ENCODE results near the gene ATP10A.

ATP10A gene

DNA sequence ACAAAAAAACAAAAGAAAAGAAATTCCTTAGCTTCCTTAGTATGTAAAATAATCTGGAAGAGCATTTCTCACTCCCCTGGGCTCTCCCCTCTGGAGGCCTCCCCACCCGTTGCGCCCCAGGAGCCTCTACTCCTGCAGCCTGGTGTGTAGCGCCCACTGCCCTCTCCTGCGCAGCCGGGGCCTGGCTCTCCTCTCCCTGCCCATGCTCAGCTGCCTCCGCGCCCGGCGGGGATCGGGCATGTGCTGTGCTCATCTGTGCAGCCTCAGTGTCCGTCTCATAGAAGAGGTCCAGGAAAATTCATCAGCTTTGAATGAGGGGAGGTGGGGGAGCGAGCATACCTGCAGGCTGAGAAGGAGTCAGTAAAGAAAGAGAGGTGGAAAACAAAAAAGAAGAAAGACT, 203.9 kb downstream of the ATP10A start:
- ChIA-PET POLR2A (no interaction called here), CTCF (no interaction called here)
- Histone ChIP-seq H3K9me3 (ENCODE audit: control extremely low read depth in 1 of 5, control insufficient read depth in 4 of 5, insufficient read depth in 2 of 5, low read depth in 1 of 5, low read length in 4 of 5) (peaks cover 0 to 4% (median 0%) of the 10 kb centered on the region in 5 experiments), H3K27ac (ENCODE audit: insufficient read depth in 1 of 2, low read depth in 1 of 2, low read length in 2 of 2, poor library complexity in 1 of 2, severe bottlenecking in 2 of 2) (no peak overlapping the region), H3K27me3 (replicated peaks in 2 of 5; ENCODE audit: control insufficient read depth in 4 of 5, insufficient read depth in 5 of 5, low read length in 4 of 5) (peaks cover 0 to 7% (median 2%) of the 10 kb centered on the region in 5 experiments), H3K4me3 (ENCODE audit: control insufficient read depth in 1 of 7, extremely low read depth in 1 of 7, insufficient read depth in 4 of 7, low read depth in 2 of 7, low read length in 6 of 7) (no peak overlapping the region), H3K4me1 (ENCODE audit: control extremely low read depth in 1 of 4, control insufficient read depth in 4 of 4, insufficient read depth in 4 of 4, low read length in 3 of 4) (no peaks in the 10 kb centered on the region), H3K36me3 (ENCODE audit: control insufficient read depth in 4 of 4, insufficient read depth in 4 of 4, low read length in 3 of 4) (no peaks in the 10 kb centered on the region)
- 96% methylated on average over 8 of the region's 12 CpGs for WGBS (ENCODE audit: insufficient coverage)
- DNase-seq = no peak

DNA sequence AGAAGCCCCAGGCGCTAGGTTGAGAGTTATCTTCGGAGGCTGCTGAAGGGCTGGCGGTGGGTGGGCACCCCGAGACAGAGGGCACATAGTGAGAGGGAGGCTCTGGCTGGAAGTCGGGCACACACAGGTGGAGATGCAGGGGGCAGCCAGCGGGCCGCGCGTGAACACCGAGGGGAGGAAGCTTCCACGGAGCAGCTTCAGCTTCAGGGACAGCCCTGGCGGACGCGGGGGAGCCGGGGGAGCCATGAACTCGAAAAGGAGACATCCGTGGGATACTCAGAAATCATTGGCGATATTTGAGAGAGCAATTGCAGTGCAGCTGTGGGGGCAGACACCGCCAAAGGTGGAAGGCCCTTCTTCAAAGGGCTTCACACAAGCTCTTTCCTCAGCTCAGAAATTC, 204.6 kb downstream of the ATP10A start:
- Histone ChIP-seq H3K9me3 (ENCODE audit: control extremely low read depth in 1 of 5, control insufficient read depth in 4 of 5, insufficient read depth in 2 of 5, low read depth in 1 of 5, low read length in 4 of 5) (peaks cover 0 to 4% (median 0%) of the 10 kb centered on the region in 5 experiments), H3K27ac (ENCODE audit: insufficient read depth in 1 of 2, low read depth in 1 of 2, low read length in 2 of 2, poor library complexity in 1 of 2, severe bottlenecking in 2 of 2) (no peak overlapping the region), H3K27me3 (replicated peaks in 2 of 5; ENCODE audit: control insufficient read depth in 4 of 5, insufficient read depth in 5 of 5, low read length in 4 of 5) (peaks cover 0 to 7% (median 2%) of the 10 kb centered on the region in 5 experiments), H3K4me3 (ENCODE audit: control insufficient read depth in 1 of 7, extremely low read depth in 1 of 7, insufficient read depth in 4 of 7, low read depth in 2 of 7, low read length in 6 of 7) (no peak overlapping the region), H3K4me1 (ENCODE audit: control extremely low read depth in 1 of 4, control insufficient read depth in 4 of 4, insufficient read depth in 4 of 4, low read length in 3 of 4) (no peaks in the 10 kb centered on the region), H3K36me3 (ENCODE audit: control insufficient read depth in 4 of 4, insufficient read depth in 4 of 4, low read length in 3 of 4) (no peaks in the 10 kb centered on the region)
- over 99% methylated on average over 19 of the region's 19 CpGs for WGBS (ENCODE audit: insufficient coverage)
- ChIA-PET POLR2A (no interaction called here), CTCF (no interaction called here)
- no peak for DNase-seq

DNA sequence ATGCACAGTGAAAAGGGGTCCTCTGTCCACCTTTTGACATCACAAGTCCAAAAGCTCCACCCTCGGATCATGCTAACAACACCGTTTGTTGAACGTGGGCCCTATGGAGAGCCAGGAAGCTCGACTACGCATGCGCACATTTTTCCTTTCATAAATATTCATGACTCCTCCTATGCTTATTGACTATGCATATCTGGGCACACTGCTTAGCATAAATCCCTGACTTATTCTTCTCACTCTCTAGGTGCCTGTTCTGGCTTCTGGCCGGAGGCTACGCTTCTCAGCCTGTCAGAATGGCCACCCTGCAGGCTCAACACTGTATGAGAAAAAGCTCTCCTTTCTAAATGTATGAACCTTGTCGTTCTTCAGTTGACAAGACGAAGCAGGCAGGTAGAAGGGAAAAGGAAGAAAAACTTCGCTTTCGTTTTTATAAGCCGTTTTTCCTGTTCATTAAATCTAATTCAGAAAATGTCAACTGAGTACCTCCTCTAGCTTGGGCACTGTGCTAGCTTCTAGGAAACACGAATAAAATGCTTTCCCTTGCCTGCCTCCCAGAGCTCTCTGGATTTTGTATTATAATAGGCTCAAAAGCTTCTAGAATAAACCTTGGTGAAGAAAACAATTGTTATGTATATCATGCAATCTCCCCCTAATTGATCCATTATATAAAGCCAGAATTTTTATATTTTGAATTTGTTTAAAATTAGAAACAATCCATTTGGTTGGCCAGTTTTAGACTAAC, 207.7 kb downstream of the ATP10A start:
- Histone ChIP-seq H3K27me3 (replicated peaks in 2 of 5; ENCODE audit: control insufficient read depth in 4 of 5, insufficient read depth in 5 of 5, low read length in 4 of 5) (peaks cover 0 to 7% (median 0%) of the 10 kb centered on the region in 5 experiments), H3K4me3 (ENCODE audit: control insufficient read depth in 1 of 7, extremely low read depth in 1 of 7, insufficient read depth in 4 of 7, low read depth in 2 of 7, low read length in 6 of 7) (no peak overlapping the region), H3K4me1 (ENCODE audit: control extremely low read depth in 1 of 4, control insufficient read depth in 4 of 4, insufficient read depth in 4 of 4, low read length in 3 of 4) (peaks cover 0 to 7% (median 0%) of the 10 kb centered on the region in 4 experiments), H3K36me3 (ENCODE audit: control insufficient read depth in 4 of 4, insufficient read depth in 4 of 4, low read length in 3 of 4) (no peaks in the 10 kb centered on the region), H3K9me3 (ENCODE audit: control extremely low read depth in 1 of 5, control insufficient read depth in 4 of 5, insufficient read depth in 2 of 5, low read depth in 1 of 5, low read length in 4 of 5) (peaks cover 0 to 4% (median 0%) of the 10 kb centered on the region in 5 experiments), H3K27ac (ENCODE audit: insufficient read depth in 1 of 2, low read depth in 1 of 2, low read length in 2 of 2, poor library complexity in 1 of 2, severe bottlenecking in 2 of 2) (no peak overlapping the region)
- DNase-seq = no peak
- POLR2A ChIA-PET = no interaction called here
- CTCF ChIA-PET = interaction anchor here (0.6 kb wide), 1 partner anchor 108 kb away, joined by 4 read pairs; no protein-coding TSS in a partner anchor
- 92% methylated on average over 11 of the region's 14 CpGs for WGBS (ENCODE audit: insufficient coverage)

DNA sequence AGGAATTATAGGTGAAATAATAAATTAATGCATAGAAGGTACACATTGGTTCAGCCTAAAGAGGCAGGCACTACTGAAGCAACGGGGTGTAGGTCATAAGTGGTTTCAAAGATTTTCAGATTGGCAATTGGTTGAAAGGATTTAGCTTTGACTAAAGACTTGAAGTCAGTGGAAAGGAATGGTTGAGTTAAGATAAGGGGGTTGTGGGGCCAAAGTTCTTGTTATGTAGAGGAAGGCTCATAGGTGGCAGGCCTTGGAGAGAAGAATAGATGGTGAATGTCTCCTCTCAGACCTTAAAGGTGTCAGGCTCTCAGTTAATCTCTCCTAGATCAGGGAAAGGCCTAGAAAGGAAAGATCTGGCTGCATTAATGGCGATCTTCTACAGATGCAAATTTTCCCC, 209.8 kb downstream of the ATP10A start:
- WGBS (ENCODE audit: insufficient coverage) = no CpG with 5 or more reads among the region's 2 CpGs

DNA sequence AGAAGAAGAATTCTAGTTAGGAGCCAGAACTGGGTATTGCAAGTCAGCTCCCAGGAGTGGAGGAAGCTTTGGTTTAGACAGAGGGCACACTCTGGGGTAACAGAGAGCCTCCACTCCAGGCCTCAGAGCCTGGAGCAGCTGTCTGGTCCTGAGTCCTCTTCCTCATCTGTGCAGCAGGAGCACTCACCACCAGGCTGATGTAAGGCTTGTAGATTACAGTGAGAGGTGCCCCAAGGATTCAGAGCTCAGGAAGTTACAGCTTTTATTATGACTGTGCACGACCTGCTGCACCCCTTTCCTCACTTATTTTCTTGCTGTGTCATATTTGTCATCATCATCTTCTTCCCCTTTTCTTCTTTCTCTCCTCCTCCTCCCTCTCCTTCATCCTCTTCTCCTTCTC, 210.4 kb downstream of the ATP10A start:
- no peak for DNase-seq
- ChIA-PET CTCF (no interaction called here), POLR2A (interaction anchor here (0.6 kb wide), 1 partner anchor 107 kb away, joined by 3 read pairs; no protein-coding TSS in a partner anchor)
- Histone ChIP-seq H3K4me1 (ENCODE audit: control extremely low read depth in 1 of 4, control insufficient read depth in 4 of 4, insufficient read depth in 4 of 4, low read length in 3 of 4) (peaks cover 0 to 7% (median 0%) of the 10 kb centered on the region in 4 experiments), H3K4me3 (ENCODE audit: control insufficient read depth in 1 of 7, extremely low read depth in 1 of 7, insufficient read depth in 4 of 7, low read depth in 2 of 7, low read length in 6 of 7) (no peak overlapping the region), H3K27ac (ENCODE audit: insufficient read depth in 1 of 2, low read depth in 1 of 2, low read length in 2 of 2, poor library complexity in 1 of 2, severe bottlenecking in 2 of 2) (no peak overlapping the region), H3K27me3 (replicated peaks in 2 of 5; ENCODE audit: control insufficient read depth in 4 of 5, insufficient read depth in 5 of 5, low read length in 4 of 5) (peaks cover 0 to 4% (median 2%) of the 10 kb centered on the region in 5 experiments), H3K9me3 (ENCODE audit: control extremely low read depth in 1 of 5, control insufficient read depth in 4 of 5, insufficient read depth in 2 of 5, low read depth in 1 of 5, low read length in 4 of 5) (peaks cover 0 to 2% (median 0%) of the 10 kb centered on the region in 5 experiments), H3K36me3 (ENCODE audit: control insufficient read depth in 4 of 4, insufficient read depth in 4 of 4, low read length in 3 of 4) (no peaks in the 10 kb centered on the region)
- 0% methylated on average over 1 of the region's 1 CpG for WGBS (ENCODE audit: insufficient coverage)

More for the DNA sequence above, 209.8 kb downstream of the ATP10A start:
- DNase-seq = no peak
- ChIA-PET POLR2A (no interaction called here), CTCF (no interaction called here)
- Histone ChIP-seq H3K4me1 (ENCODE audit: control extremely low read depth in 1 of 4, control insufficient read depth in 4 of 4, insufficient read depth in 4 of 4, low read length in 3 of 4) (peaks cover 0 to 7% (median 0%) of the 10 kb centered on the region in 4 experiments), H3K27me3 (replicated peaks in 2 of 5; ENCODE audit: control insufficient read depth in 4 of 5, insufficient read depth in 5 of 5, low read length in 4 of 5) (peaks cover 0 to 4% (median 2%) of the 10 kb centered on the region in 5 experiments), H3K36me3 (ENCODE audit: control insufficient read depth in 4 of 4, insufficient read depth in 4 of 4, low read length in 3 of 4) (no peaks in the 10 kb centered on the region), H3K27ac (ENCODE audit: insufficient read depth in 1 of 2, low read depth in 1 of 2, low read length in 2 of 2, poor library complexity in 1 of 2, severe bottlenecking in 2 of 2) (no peak overlapping the region), H3K4me3 (ENCODE audit: control insufficient read depth in 1 of 7, extremely low read depth in 1 of 7, insufficient read depth in 4 of 7, low read depth in 2 of 7, low read length in 6 of 7) (no peak overlapping the region), H3K9me3 (ENCODE audit: control extremely low read depth in 1 of 5, control insufficient read depth in 4 of 5, insufficient read depth in 2 of 5, low read depth in 1 of 5, low read length in 4 of 5) (peaks cover 0 to 4% (median 0%) of the 10 kb centered on the region in 5 experiments)

DNA sequence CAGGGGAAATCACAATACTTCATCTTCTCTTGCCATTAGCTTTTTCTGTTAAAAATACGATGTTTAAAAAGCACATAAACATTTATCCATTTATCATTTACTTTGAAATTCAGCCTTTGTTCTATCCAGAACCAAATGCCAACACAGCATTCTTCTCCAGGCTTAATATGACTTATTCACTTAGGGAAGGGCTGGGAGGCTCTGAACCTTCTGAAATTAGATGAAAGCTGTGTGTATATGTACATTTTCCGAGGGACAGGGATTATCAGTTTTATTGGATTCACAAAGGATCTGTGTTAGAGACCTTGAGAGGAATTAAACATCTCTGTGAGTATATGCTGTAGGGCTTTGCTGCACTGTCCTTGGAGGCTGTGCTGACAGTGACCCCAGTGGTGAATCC, 213.7 kb downstream of the ATP10A start:
- POLR2A ChIA-PET = no interaction called here
- Histone ChIP-seq H3K27ac (ENCODE audit: insufficient read depth in 1 of 2, low read depth in 1 of 2, low read length in 2 of 2, poor library complexity in 1 of 2, severe bottlenecking in 2 of 2) (no peak overlapping the region), H3K4me1 (ENCODE audit: control extremely low read depth in 1 of 4, control insufficient read depth in 4 of 4, insufficient read depth in 4 of 4, low read length in 3 of 4) (peaks cover 0 to 7% (median 0%) of the 10 kb centered on the region in 4 experiments), H3K36me3 (ENCODE audit: control insufficient read depth in 4 of 4, insufficient read depth in 4 of 4, low read length in 3 of 4) (no peaks in the 10 kb centered on the region), H3K9me3 (ENCODE audit: control extremely low read depth in 1 of 5, control insufficient read depth in 4 of 5, insufficient read depth in 2 of 5, low read depth in 1 of 5, low read length in 4 of 5) (peaks cover 0 to 2% (median 0%) of the 10 kb centered on the region in 5 experiments), H3K4me3 (ENCODE audit: control insufficient read depth in 1 of 7, extremely low read depth in 1 of 7, insufficient read depth in 4 of 7, low read depth in 2 of 7, low read length in 6 of 7) (no peak overlapping the region), H3K27me3 (replicated peaks in 2 of 5; ENCODE audit: control insufficient read depth in 4 of 5, insufficient read depth in 5 of 5, low read length in 4 of 5) (peaks cover 0 to 8% (median 3%) of the 10 kb centered on the region in 5 experiments)
- no peak for DNase-seq
- WGBS (ENCODE audit: insufficient coverage) = 93% methylated on average over 2 of the region's 2 CpGs
- CTCF ChIA-PET = no interaction called here

DNA sequence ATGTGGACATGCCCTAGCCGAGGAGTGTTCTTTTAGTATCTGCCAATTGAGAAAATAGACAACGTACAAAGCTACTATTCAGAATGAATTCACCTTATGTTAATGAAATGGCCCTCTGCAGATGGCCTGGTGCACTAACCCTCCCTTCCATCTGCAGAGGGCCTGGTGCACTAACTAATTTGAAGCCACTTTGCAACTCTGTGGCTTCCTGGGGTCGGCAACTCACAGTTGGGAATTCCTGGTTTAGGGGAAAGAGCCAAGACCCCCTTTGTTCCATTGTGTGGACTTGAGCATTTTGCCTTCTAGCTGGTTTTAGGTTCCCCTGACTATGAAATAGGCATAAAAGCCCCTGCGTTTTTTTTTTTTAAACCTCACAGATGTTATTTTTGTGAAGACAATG, 220.0 kb downstream of the ATP10A start:
- Histone ChIP-seq H3K36me3 (ENCODE audit: control insufficient read depth in 4 of 4, insufficient read depth in 4 of 4, low read length in 3 of 4) (no peaks in the 10 kb centered on the region), H3K27ac (ENCODE audit: insufficient read depth in 1 of 2, low read depth in 1 of 2, low read length in 2 of 2, poor library complexity in 1 of 2, severe bottlenecking in 2 of 2) (no peak overlapping the region), H3K9me3 (ENCODE audit: control extremely low read depth in 1 of 5, control insufficient read depth in 4 of 5, insufficient read depth in 2 of 5, low read depth in 1 of 5, low read length in 4 of 5) (no peaks in the 10 kb centered on the region), H3K27me3 (replicated peaks in 2 of 5; ENCODE audit: control insufficient read depth in 4 of 5, insufficient read depth in 5 of 5, low read length in 4 of 5) (peaks cover 0 to 24% (median 8%) of the 10 kb centered on the region in 5 experiments), H3K4me1 (ENCODE audit: control extremely low read depth in 1 of 4, control insufficient read depth in 4 of 4, insufficient read depth in 4 of 4, low read length in 3 of 4) (peaks cover 0 to 4% (median 0%) of the 10 kb centered on the region in 4 experiments), H3K4me3 (ENCODE audit: control insufficient read depth in 1 of 7, extremely low read depth in 1 of 7, insufficient read depth in 4 of 7, low read depth in 2 of 7, low read length in 6 of 7) (no peak overlapping the region)
- no peak for DNase-seq
- ChIA-PET CTCF (interaction anchor here (0.9 kb wide), 1 partner anchor 12 kb away, joined by 3 read pairs; no protein-coding TSS in a partner anchor), POLR2A (no interaction called here)
- 62% methylated on average over 3 of the region's 4 CpGs for WGBS (ENCODE audit: insufficient coverage)
